HEK293 (cell line): ENCODE data around the gene SLC30A4.

Experiments
- MZF1 ChIP-seq: fragments of 450-650 bp; formaldehyde crosslinking; IDR thresholded peaks from 2 replicates; pipeline ENCODE4 v1.5.1; 2017; ENCODE audit warnings: missing biosample characterization, missing genetic modification characterization, borderline replicate concordance
- PRDM1 ChIP-seq: fragments of 450-650 bp; formaldehyde crosslinking; IDR thresholded peaks from 2 replicates; pipeline ENCODE4; 2016; ENCODE audit warnings: missing biosample characterization, missing genetic modification characterization
- SALL2 ChIP-seq: fragments of 450-650 bp; formaldehyde crosslinking; IDR thresholded peaks from 2 replicates; pipeline ENCODE4 v1.5.0; 2017; ENCODE audit warnings: missing biosample characterization, mild to moderate bottlenecking, missing genetic modification characterization, borderline replicate concordance
- SP2 ChIP-seq: fragments of 450-650 bp; formaldehyde crosslinking; IDR thresholded peaks from 2 replicates; pipeline ENCODE4 v1.5.1; 2016; ENCODE audit warnings: missing biosample characterization, missing genetic modification characterization
- TCF7L2 ChIP-seq: IDR thresholded peaks from 2 replicates; pipeline ENCODE4 v1.6.1; 2011; ENCODE audit warnings: low read depth, mild to moderate bottlenecking, inconsistent platforms, low read length, moderate library complexity, borderline replicate concordance
- ZEB2 ChIP-seq: fragments of 450-650 bp; formaldehyde crosslinking; IDR thresholded peaks from 2 replicates; pipeline ENCODE4 v1.5.1; 2016; ENCODE audit warnings: missing biosample characterization, missing genetic modification characterization
- ZNF121 ChIP-seq: fragments of 450-650 bp; formaldehyde crosslinking; IDR thresholded peaks from 2 replicates; pipeline ENCODE4 v1.5.1; 2016; ENCODE audit warnings: missing biosample characterization, missing genetic modification characterization
- ZNF37A ChIP-seq: fragments of 450-650 bp; IDR thresholded peaks from 2 replicates; pipeline ENCODE4 v1.5.1; 2018; ENCODE audit warnings: missing biosample characterization, missing genetic modification characterization
- ZNF629 ChIP-seq: fragments of 450-650 bp; formaldehyde crosslinking; IDR thresholded peaks from 2 replicates; pipeline ENCODE4 v1.5.1; 2017; ENCODE audit warnings: missing biosample characterization, missing genetic modification characterization
- TF ChIP-seq, protein P1 (sequence below): fragments of 450-650 bp; formaldehyde crosslinking; IDR thresholded peaks from 2 replicates; pipeline ENCODE4 v1.5.1; 2016; ENCODE audit warnings: missing biosample characterization, missing genetic modification characterization
- TF ChIP-seq, protein P2 (sequence below): fragments of 450-650 bp; formaldehyde crosslinking; conservative IDR thresholded peaks from 2 replicates; pipeline ENCODE4 v1.5.1; 2016; ENCODE audit warnings: low read depth, missing biosample characterization, missing genetic modification characterization

DNA sequence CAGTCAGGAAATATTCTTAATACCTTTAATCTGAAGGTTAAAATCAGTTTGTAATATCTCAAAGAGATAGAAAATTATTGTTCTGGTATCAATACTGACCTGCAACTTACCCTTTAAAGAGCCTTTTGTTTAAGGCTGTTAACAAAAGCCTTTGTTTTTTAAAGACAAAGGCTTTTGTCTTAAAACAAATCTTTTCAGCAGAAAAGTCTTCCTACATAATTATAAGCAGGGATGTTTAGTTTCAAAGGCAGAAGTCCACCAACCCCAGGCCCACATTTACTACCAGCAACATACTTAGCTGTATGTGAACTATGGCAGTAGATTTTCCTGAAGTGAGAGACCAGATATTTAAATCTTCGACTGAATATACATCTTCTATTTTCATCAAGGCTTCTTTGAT, 36.2 kb downstream of the SLC30A4 start:
- TF ChIP-seq ZNF629 (tag by site-specific recombination) (no peak), SALL2 (tag by site-specific recombination) (no peak), ZEB2 (tag by site-specific recombination) (no peak), PRDM1 (tag by site-specific recombination) (no peak), ZNF37A (tag by site-specific recombination) (no peak), MZF1 (no peak), ZNF121 (no peak), SP2 (tag by site-specific recombination) (no peak), TCF7L2 (no peak)
- TF ChIP-seq, protein P1, sequence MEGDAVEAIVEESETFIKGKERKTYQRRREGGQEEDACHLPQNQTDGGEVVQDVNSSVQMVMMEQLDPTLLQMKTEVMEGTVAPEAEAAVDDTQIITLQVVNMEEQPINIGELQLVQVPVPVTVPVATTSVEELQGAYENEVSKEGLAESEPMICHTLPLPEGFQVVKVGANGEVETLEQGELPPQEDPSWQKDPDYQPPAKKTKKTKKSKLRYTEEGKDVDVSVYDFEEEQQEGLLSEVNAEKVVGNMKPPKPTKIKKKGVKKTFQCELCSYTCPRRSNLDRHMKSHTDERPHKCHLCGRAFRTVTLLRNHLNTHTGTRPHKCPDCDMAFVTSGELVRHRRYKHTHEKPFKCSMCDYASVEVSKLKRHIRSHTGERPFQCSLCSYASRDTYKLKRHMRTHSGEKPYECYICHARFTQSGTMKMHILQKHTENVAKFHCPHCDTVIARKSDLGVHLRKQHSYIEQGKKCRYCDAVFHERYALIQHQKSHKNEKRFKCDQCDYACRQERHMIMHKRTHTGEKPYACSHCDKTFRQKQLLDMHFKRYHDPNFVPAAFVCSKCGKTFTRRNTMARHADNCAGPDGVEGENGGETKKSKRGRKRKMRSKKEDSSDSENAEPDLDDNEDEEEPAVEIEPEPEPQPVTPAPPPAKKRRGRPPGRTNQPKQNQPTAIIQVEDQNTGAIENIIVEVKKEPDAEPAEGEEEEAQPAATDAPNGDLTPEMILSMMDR (tag by site-specific recombination): no peak
- TF ChIP-seq, protein P2, sequence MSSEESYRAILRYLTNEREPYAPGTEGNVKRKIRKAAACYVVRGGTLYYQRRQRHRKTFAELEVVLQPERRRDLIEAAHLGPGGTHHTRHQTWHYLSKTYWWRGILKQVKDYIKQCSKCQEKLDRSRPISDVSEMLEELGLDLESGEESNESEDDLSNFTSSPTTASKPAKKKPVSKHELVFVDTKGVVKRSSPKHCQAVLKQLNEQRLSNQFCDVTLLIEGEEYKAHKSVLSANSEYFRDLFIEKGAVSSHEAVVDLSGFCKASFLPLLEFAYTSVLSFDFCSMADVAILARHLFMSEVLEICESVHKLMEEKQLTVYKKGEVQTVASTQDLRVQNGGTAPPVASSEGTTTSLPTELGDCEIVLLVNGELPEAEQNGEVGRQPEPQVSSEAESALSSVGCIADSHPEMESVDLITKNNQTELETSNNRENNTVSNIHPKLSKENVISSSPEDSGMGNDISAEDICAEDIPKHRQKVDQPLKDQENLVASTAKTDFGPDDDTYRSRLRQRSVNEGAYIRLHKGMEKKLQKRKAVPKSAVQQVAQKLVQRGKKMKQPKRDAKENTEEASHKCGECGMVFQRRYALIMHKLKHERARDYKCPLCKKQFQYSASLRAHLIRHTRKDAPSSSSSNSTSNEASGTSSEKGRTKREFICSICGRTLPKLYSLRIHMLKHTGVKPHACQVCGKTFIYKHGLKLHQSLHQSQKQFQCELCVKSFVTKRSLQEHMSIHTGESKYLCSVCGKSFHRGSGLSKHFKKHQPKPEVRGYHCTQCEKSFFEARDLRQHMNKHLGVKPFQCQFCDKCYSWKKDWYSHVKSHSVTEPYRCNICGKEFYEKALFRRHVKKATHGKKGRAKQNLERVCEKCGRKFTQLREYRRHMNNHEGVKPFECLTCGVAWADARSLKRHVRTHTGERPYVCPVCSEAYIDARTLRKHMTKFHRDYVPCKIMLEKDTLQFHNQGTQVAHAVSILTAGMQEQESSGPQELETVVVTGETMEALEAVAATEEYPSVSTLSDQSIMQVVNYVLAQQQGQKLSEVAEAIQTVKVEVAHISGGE (tag by site-specific recombination): no peak
